ENCODE results near the gene SMPX.

DNA sequence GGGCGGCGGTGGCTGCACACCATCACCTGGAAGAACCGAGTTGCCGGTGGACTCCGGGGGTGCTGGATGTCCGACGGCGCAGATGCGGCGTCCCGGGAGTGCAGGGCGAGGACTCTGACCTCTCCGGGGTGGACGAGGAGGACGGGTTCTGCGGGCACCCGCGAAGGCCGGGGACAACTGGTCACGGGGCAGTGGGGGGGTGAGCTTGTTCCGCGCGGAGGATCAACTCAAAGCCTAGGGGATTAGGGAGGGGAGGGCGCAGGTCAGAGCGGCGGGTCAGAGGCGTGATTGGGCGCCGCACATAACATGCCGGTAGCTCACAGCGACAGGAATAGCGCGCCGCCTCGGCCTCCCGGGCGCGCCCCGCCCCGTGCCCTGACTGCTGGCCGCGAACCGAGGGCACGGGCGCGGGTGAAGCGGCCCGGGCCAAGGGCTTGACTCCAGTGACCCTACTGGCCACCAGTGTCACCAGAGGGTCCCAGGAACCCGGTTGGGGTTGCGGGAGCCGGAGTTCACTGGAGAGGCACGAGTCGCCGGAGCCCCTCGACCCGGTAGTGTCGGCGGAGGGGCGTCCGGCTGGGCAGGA, 99.7 kb downstream of the SMPX start, which contains the start of gene KLHL34:
- TF ChIP-seq, protein P1, sequence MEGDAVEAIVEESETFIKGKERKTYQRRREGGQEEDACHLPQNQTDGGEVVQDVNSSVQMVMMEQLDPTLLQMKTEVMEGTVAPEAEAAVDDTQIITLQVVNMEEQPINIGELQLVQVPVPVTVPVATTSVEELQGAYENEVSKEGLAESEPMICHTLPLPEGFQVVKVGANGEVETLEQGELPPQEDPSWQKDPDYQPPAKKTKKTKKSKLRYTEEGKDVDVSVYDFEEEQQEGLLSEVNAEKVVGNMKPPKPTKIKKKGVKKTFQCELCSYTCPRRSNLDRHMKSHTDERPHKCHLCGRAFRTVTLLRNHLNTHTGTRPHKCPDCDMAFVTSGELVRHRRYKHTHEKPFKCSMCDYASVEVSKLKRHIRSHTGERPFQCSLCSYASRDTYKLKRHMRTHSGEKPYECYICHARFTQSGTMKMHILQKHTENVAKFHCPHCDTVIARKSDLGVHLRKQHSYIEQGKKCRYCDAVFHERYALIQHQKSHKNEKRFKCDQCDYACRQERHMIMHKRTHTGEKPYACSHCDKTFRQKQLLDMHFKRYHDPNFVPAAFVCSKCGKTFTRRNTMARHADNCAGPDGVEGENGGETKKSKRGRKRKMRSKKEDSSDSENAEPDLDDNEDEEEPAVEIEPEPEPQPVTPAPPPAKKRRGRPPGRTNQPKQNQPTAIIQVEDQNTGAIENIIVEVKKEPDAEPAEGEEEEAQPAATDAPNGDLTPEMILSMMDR (conservative IDR thresholded peaks at IDR 0.05 in 1 of 2, IDR thresholded peaks at IDR 0.05 in 1 of 2; ENCODE audit: extremely low read depth in 1 of 2, insufficient read depth in 1 of 2, low read depth in 1 of 2, low read length in 2 of 2) = no peak
- TF ChIP-seq EZH2 (IDR thresholded peaks at IDR 0.05; ENCODE audit: borderline replicate concordance, low read length) = no peak
